HG02970 (cell line): Measurements from ENCODE around the gene STXBP5.
"Not testable (repeated sequence)": the region's sequence is repeated elsewhere in the genome, so short reads cannot be mapped to it uniquely, and the experiment has no call there.

Source experiments
- ATAC-seq: cut with Tn5 transposase; IDR thresholded peaks from one replicate; pipeline ENCODE4 v1.9.1; 2021; ENCODE audit warnings: mild to moderate bottlenecking, moderate library complexity, moderate number of reproducible peaks; ENCODE audit not compliant: unreplicated experiment, low FRiP score

The STXBP5 gene

DNA sequence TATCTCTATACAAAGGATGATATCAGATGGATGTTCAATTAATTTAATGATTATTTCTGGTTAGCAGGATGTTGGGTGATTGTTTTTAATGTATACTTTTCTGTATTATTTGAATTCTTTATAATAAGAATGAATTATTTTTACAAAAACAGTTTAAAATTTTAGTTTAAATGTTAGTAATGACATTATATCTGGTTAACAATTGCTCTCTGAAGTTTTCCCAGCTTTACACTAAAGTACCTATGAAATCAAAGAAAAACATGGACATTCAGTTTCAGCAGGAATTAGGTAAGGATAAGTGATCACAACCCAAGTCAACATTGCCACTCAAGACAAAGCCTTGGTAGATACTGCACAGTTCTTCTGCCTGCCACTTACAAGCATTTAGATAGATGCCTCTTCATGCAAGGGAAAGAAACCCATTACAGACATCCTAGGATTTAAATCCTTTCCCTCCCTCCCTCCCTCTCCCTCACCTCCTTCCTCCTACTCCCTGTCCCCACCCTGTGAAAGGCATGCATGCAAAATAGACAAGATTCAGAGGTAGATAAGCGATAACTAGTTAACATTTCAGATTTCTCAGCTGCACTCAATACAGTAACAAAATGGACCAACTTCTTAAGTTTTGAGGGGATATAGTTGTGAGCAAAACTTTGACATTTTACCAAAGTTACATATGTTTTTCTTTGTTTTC is 143.8 kb downstream of the STXBP5 start:
- ATAC-seq = no peak

DNA sequence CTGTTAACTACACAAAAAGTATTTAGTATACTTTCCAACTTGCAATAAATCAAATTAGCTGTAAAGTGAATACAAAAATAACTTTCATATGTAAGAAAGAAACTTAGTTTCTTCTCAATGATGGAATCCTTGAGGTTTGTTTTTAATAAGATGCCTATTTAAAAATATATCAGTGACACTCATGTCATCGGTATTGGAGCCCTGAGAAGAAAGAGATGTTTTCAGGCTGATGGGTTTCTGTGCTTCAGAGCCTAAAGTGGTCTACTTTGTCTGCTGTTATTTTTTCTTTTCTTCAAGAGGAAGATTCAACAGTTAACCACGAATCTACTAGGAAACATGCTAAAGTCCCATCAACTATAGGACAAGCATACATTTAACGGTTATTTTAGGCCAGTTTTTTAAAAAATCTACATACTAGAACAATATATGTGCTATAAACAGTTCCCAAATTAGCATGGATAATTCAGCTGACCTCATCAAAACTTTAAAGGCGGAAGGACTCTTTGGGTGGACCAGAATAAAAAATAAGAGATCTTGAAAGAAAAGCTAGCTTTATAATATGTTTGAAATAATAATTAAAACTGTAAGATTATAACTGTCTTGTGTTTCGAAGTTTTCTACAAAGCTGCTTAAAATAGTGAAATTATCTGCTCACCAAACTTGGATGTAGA is 157.2 kb downstream of the STXBP5 start:
- no peak for ATAC-seq

DNA sequence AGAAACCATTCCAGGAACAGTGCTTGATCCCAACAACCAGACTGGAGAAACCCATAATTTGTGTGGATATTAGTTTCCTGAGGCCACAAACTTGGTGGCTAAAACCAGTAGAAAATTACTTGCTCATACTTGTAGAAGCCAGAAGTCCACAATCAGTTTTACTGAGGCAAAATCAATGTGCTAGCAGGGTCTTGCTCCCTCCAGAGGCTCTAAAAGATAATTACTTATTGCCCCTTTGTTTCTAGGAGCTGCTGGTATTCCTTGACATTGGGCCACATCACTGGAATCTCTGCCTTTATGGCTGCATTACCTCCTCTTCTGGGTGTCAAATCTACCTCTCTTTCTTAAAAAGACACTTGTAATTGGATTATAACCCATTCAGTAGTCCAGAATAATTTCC is 162.1 kb downstream of the STXBP5 start:
- ATAC-seq = no peak

DNA sequence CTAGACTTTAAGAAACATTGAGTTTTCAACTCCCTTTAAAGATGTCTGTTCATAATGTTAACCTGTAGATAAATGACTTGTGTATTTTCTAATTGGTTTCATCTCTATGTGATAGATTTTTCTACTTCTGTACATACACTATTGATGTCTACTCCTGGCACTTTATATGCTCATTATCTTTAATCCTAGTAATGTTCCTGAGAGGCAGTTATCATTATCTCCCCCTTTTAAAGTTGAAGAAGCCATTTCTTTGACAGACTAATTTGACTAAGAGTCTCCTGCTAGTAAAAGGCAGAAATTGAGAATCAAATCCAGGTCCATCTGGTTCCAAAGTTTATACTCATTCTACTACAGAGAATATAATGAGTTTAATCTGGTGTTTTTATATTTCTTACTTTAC is 167.1 kb downstream of the STXBP5 start:
- ATAC-seq = no peak

DNA sequence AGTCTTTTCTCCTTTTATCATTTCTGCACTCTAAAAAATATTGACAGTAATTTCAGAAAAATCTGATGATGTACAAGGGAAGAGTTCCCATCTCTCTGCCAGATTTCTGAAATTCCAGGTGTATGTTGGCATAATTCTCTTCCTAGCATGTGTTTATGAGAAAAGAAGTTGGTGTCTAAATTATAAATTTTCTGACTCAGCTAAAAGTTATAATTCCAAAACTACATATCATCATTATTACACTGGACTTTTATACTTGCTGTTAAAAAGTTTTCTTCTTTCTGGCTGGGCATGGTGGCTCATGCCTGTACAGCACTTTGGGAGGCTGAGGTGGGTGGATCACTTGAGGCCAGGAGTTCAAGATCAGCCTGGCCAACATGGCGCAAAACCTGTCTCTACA is 168.6 kb downstream of the STXBP5 start:
- no peak for ATAC-seq

DNA sequence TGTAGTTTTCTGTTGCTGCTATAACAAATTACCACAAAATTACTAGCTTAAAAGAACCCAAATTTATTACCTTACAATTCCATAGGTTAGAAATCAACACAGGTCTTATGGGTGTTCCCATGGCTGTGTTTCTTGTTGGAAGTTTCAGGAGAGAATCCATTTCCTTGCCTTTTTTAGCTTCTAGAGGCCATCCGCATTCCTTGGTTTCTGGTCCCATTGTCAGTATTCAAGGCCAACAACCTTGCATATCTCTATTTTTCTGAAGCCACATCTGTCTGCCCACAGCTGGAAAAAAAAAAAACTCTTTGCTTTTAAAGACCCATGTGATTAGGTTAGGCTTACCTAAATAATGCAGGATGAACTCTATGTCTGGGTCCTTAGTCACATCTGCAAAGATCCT is 174.6 kb downstream of the STXBP5 start:
- no peak for ATAC-seq

DNA sequence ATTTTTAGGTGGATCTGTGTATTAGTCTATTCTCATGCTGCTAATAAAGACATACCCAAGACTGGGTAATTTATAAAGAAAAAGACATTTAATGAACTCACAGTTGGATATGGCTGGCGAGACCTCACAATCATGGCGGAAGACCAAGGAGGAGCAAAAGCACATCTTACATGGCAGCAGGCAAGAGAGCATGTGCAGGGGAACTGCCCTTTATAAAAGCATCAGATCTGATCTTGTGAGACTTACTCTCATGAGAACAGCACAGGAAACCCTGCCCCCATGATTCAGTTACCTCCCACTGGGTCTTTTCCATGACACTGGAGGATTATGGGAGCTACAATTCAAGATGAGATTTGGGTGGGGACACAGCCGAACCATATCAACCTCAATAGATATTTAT is 176.6 kb downstream of the STXBP5 start:
- ATAC-seq = not testable (repeated sequence)

DNA sequence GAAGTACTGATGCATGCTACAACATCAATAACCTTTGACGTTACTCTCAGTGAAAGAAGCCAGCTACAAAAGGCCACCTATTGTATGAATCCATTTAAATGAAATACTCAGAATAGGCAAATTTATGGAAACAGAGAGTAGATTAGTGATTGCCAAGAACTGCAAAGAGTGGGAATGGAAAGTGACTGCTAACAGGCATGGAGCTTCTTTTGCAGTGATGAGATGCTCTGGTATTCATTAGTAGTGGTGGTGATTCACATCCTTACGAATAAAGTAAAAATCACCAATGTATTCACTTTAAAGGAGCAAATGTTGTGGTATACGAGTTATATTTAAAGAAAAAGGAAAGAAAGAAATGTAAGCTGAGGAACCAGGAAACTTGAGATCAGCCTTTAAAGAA is 177.5 kb downstream of the STXBP5 start:
- ATAC-seq = no peak

DNA sequence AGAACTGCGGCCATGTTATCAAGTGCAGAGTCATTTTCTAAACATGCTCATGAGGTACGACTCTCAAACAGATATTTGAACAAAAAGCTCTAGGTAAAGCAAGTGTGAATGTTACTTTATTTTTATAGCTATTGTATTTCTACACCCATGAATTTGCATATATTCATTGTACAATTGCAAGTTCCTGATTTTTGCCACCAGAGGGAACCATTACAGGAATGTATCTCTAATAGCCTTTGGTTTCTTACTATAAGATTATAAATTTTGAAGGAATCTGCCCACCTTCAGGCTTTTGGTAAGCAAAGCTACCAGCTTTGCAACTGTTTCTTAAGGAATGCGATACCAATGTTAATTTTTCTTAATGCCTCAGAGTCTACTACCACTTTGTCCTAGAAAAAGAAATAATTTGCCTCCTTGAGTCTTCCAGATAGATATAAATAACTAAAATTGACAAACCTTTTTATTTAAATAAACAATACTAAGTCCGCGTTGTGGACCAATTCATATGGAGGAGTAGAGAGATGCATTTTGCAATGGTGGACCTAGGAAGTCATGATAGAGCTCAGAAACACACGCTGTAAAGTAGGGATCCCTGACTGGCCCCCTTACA is 178.8 kb downstream of the STXBP5 start:
- ATAC-seq = no peak

DNA sequence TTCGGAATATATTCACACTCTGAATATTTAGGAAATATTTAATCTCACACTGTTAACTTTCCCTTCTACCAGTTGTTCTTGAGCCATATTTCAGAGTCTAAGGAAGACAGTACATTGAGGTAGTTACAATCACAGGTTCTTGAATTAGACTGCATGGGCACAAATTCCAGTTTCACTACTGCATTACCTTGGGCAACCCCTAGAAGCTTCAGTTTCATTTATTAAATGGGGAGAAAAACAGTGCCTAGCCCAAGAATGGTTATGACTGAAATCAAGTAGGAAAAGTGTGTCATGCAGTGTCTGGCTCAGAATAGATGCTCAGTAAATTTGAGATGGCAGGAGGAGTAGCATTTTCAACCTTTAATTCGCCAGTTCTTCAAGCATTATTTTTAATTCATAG is 179.8 kb downstream of the STXBP5 start:
- no peak for ATAC-seq

DNA sequence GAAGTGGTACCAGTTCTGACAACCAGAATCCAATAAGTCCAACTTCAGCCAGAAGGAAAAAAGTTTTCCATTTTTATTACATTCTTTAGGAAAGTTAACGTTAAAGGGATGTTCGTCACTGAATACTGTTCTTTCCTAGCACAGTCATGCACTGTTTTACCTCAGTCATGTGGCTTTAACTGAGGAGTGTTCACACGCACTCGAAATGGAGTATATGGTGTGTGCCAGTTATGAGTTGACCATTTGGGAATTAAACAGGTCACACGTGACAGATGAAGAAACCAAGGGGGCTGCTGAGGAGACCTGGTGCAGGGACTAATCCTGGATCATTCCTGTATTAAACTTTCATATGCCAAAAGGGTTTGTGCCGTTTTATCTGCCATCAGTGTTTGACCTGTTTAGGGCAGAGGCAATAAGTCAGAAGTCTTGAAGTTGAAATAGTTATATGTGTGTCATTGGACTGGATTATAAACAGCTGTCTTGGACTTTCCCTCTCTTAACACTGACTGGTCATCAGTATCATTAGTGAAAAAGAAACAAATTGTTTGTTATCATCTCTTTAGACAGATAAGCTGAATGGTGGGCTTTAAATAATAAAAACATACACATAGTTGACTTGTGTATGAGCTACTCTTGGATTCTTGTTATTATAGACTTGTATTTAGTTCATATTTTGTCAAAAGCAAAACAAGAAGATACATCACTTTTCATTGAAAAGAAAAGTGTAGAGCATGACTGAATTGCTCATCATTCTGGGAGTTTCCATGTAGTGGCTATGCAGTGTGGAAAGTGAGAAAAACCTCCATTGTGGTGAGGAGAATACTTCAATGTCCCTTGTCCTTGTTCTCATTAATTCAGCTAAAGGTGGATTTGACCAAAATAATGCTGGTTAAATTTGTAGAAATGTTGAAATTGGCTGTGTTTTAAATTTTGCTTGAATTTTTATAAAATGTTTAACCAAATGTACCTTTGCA is 180.8 kb downstream of the STXBP5 start:
- no peak for ATAC-seq

DNA sequence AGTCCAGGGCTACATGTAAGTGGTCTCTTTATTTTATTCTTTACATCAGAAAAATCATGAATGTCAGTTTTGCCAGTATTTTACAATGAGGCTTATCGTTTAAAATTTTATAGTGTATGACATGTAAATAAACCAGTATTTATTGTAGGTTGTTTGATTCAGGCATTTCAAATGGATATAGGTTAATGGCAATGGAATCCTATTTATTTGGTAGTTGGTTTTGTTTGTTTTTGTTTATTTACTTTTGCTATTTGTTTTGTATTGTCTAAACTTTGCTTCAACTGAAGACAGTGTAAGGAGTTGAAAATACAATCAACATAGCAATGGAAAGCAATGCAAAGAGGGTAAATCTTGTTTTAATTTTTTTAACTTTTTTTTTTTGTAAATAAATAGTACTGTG is 185.2 kb downstream of the STXBP5 start:
- no peak for ATAC-seq

DNA sequence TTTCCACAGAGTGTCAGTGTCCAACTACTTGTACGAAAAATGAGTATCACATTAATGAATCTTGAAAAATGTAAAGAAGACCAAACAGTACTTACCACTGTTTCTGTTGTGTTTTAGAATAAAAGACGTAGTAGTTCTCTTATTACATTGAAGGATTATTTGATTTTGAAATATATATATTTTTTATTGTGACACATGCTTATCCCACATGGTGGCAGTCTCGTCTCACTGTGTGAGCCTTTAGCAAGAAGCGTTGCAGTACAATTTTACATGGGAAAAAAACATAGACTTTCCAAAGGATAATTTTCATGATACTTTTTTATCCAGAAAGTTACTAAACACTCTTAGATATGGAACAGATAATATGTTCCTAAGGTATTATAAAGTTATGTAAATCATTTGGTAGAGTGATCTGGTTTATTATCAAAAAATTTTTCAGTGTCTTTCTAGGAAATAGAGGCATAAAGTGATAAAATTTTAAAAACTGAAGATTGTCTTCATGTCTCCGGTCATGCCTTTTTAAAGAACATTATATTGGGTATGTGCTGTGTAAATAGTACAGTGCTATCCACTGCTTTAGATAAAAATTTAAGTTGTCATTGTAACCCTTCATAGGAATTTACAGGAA is 186.8 kb downstream of the STXBP5 start:
- ATAC-seq = no peak

DNA sequence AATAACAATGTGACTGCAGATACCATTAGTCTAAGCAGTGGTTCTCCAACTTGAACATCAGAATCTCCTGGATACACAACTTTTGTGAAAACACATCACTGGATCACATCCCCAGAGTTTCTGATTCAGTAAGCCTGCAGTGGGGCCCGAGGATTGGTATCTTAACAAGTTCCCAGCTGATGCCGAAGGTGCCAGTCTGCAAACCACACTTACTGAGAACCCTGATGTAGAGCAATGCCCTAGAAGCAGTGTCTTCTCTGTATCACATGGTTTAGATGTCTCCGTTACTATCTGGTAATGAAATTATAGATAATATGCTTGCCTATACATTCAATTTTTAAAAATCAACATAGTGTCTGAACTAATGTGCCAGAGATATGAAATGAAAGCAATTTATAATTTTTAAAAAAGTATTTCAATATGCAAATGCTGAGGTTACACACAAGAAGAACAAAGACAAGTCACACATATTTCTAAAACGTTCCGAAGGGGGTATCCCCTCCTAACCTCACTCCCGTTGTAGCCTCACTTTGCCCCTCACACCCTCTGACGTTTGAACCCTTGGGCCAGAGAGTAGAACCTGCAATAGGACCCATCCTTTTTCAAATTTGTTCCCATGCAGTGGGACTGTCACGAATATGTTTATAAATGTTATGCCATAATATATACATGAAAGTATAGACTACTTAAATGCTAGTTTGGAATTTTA is 188.9 kb downstream of the STXBP5 start:
- ATAC-seq = no peak

DNA sequence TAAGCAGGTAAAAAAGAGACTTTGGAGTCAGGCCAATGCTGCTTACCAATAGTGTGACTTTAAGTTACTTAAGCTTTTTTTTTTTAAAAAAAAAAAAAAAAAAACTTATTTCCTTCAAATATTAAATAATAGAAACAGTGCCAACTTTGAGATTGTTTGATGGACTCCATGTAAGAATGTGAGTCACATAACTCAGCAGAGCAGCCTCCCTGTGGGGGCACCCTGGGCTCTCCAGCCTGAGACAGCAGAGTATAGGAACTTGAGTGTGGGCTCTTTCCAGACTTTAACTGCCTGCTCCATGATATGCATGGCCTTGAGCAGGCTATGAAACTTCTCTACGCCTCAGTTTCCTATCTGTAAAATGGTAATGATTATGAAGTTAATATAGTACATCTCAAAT is 190.9 kb downstream of the STXBP5 start:
- no peak for ATAC-seq

DNA sequence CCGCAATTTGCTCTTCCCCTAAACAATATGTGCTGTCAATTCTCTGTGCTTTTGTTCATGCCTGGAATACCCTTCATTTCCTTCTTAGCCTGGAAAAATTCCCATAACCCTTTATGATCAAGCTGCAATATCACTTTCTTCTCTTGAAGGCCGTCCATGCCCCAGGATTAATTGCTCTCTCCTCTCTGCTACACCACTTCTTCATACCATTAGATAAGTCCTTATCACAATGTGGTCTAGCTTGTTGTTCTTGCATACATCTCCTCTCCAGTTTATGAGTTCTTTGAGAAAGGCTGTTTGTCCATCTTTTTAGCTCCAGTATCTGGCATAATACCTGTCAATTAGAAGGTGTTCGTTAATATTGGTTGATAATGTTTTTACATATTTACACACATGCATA is 193.1 kb downstream of the STXBP5 start:
- no peak for ATAC-seq

DNA sequence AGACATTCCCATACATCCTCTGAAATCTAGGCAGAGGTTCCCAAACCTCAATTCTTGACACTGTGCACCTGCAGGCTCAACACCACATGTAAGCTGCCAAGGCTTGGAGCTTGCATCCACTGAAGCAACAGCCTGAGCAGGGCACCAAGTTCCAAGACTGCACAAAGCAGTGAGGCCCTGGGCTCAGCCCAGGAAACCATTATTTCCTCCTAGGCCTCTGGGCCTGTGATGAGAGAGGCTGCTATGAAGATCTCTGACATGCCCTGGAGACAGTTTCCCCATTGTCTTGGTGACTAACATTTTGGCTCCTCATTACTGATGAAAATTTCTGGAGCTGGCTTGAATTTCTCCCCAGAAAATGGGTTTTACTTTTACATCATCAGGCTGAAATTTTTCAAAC is 196.8 kb downstream of the STXBP5 start:
- ATAC-seq = no peak

DNA sequence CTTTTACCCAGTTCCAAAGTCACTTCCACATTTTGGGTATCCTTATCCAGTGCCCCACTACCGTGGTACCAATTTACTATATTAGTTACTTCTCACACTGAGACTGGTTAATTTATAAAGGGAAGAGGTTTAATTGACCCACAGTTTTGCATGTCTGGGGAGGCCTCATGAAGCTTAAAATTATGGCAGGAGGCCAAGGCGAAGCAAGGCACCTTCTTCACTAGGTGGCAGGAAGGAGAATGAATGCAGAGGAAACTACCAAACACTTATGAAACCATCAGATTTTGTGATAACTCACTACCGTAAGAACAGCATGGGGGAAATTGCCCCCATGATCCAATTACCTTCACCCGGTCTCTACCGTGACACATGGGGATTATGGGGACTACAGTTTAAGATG is 197.6 kb downstream of the STXBP5 start:
- ATAC-seq = no peak

DNA sequence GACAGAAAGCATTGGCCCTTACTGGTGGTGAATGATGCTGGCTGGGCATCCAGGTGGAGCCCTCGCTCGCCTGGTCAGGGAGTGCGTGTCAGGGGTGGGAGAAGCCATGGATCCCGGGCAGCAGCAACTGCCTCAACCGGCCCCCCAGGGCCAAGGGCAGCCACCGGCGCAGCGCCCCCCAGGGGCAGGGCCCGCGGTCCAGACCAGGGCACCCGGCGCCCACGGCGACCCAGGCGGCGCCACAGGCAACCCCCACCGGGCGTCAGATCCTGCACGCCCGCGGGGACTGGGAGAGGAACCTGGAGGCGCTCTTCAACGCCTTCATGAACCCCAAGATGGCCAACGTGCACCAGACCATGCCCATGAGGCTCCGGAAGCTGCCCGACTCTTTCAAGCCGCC is 202.6 kb downstream of the STXBP5 start:
- no peak for ATAC-seq

DNA sequence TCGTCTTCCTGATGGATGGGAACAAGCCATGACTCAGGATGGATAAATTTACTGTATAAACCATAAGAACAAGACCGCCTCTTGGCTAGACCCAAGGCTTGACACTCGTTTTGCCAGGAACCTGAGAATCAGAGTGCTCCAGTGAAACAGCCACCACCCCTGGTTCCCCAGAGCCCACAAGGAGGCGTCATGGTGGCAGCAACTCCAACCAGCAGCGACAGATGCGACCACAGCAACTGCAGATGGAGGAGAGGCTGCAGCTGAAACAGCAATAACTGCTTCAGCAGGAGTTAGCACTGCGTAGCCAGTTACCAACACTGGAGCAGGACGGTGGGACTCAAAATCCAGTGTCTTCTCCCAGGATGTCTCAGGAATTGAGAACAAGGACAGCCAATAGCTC is 203.4 kb downstream of the STXBP5 start:
- ATAC-seq = no peak
